GM21619 (cell line): ENCODE data around the gene MAP1S.
"Not testable (repeated sequence)": the region's sequence is repeated elsewhere in the genome, so short reads cannot be mapped to it uniquely, and the experiment has no call there.

Experiments
- ATAC-seq: cut with Tn5 transposase; IDR thresholded peaks from one replicate; pipeline ENCODE4 v1.9.1; 2021; ENCODE audit not compliant: unreplicated experiment

Gene MAP1S

GRCh38 chr19:17762505-17763229, 43.4 kb downstream of the MAP1S start:
- no peak for ATAC-seq

- no peak for ATAC-seq
Measured at GRCh38 chr19:17764348-17764747, 45.1 kb downstream of the MAP1S start.

- ATAC-seq, result no peak
Measured at GRCh38 chr19:17765069-17765618, 45.9 kb downstream of the MAP1S start.

- ATAC-seq, result no peak
Measured at GRCh38 chr19:17766543-17767131, 47.4 kb downstream of the MAP1S start.

- no peak for ATAC-seq
Measured at GRCh38 chr19:17767559-17767958, 48.3 kb downstream of the MAP1S start.

GRCh38 chr19:17770613-17771012, 51.3 kb downstream of the MAP1S start:
- ATAC-seq, result no peak

- ATAC-seq, result no peak
Measured at GRCh38 chr19:17772172-17772571, 52.9 kb downstream of the MAP1S start.

- no peak for ATAC-seq
Measured at GRCh38 chr19:17775245-17775927, 56.1 kb downstream of the MAP1S start.

GRCh38 chr19:17775991-17776803, 56.9 kb downstream of the MAP1S start:
- peak; percentile 56 for ATAC-seq

GRCh38 chr19:17777840-17778239, 58.6 kb downstream of the MAP1S start:
- not testable (repeated sequence) for ATAC-seq

- ATAC-seq, result no peak
Measured at GRCh38 chr19:17778251-17778967, 59.1 kb downstream of the MAP1S start.

- no peak for ATAC-seq
Measured at GRCh38 chr19:17778968-17779929, 60.0 kb downstream of the MAP1S start.

- ATAC-seq, result no peak
Measured at GRCh38 chr19:17780781-17781180, 61.5 kb downstream of the MAP1S start.

- not testable (repeated sequence) for ATAC-seq
Measured at GRCh38 chr19:17783721-17784120, 64.4 kb downstream of the MAP1S start.
